Gastrocnemius medialis (tissue), 4 donors: ENCODE measurements around the gene CNTNAP1. TPM values are rescaled to one million over a fixed set of nuclear protein-coding genes. Genes with fewer than 3 reads are reported as not detected.

Experiments used
- ATAC-seq, 2 donors: fragments of 150-250 bp; one replicate each; pipeline ENCODE4 v1.9.1; 2016
- DNase-seq, 2 donors: peaks; one replicate each; pipeline ENCODE4 v3.0.0-alpha.2; 2019
- H3K27ac ChIP-seq, 4 donors: fragments of 200-600 bp; sonication (generic); 1 replicate in 1 of 4; 2 replicates in 3 of 4; pipeline ENCODE4 v1.5.1; 2016 to 2018; ENCODE audit warnings: mild to moderate bottlenecking in 2 of 4, moderate library complexity in 1 of 4
- H3K27me3 ChIP-seq, 3 donors: fragments of 200-600 bp; sonication (generic) in 2 of 3; 1 replicate in 1 of 3; 2 replicates in 2 of 3; pipeline versions ENCODE4 v1.5.1 to v1.6.0; 2016 to 2019; ENCODE audit warnings: mild to moderate bottlenecking in 1 of 3, moderate library complexity in 1 of 3
- H3K36me3 ChIP-seq, 2 donors: fragments of 200-600 bp; sonication (generic) in 1 of 2; one replicate each; pipeline ENCODE4 v1.5.1; 2017 to 2018
- H3K4me1 ChIP-seq, 2 donors: fragments of 200-600 bp; sonication (generic) in 1 of 2; one replicate each; pipeline ENCODE4 v1.5.1; 2016 to 2017; ENCODE audit warnings: mild to moderate bottlenecking in 2 of 2
- H3K4me3 ChIP-seq, 4 donors: fragments of 200-600 bp; sonication (generic) in 3 of 4; 1 replicate in 1 of 4; 2 replicates in 3 of 4; pipeline ENCODE4 v1.5.1; 2016 to 2019; ENCODE audit warnings: mild to moderate bottlenecking in 2 of 4
- H3K9me3 ChIP-seq, 3 donors: fragments of 200-600 bp; sonication (generic) in 2 of 3; 1 replicate in 1 of 3; 2 replicates in 2 of 3; pipeline ENCODE4 v1.5.1; 2016 to 2019
- CTCF ChIP-seq, 5 experiments: fragments of 450-650 bp in 3 of 5; fragments of 200-600 bp in 2 of 5; sonication (generic) in 2 of 5; IDR thresholded peaks in 4 of 5; conservative IDR thresholded peaks in 1 of 5; 1 replicate in 4 of 5; 2 replicates in 1 of 5; pipeline ENCODE4 v1.5.1; 2016 to 2019; ENCODE audit warnings: antibody characterized with exemption in 5 of 5, mild to moderate bottlenecking in 3 of 5, moderate library complexity in 3 of 5
- POLR2A ChIP-seq, 2 donors: fragments of 450-650 bp; IDR thresholded peaks; one replicate each; pipeline ENCODE4 v1.6.1; 2017; ENCODE audit warnings: antibody characterized with exemption in 2 of 2, mild to moderate bottlenecking in 2 of 2, moderate library complexity in 2 of 2
- in situ Hi-C, 4 donors: fragments of 200-750 bp; cut with MboI; loops; one replicate each; pipeline versions ENCODE4 v1.15.0 to v1.8.0; 2017; ENCODE audit warnings: low sequenced_read_pairs in 4 of 4
- intact Hi-C: fragments of 100-400 bp; cut with DNase I; formaldehyde crosslinking; loops from one replicate; pipeline ENCODE4 v1.15.1; 2023; ENCODE audit warnings: low total_unique reads
- total RNA-seq, 4 donors: library from RNA; depleted of rRNA; stranded (reverse); fragments of >200 nt; gene quantifications; one replicate each; pipeline versions ENCODE4 v1.1.0 to v1.2.3, GENCODE V29; 2016

The CNTNAP1 gene
- total RNA-seq, 4 donors from 2014 or later, result 0.22 to 0.41 (median 0.40) TPM

GRCh38 chr17:42677921-42678781, 4.2 kb upstream of the CNTNAP1 start:
- intact Hi-C loops, result loop anchor here (2.0 kb wide), 2 partner anchors 17 to 59 kb away; no protein-coding TSS in a partner anchor
- Histone ChIP-seq H3K4me1 (peaks cover 62 to 74% of the 10 kb centered on the region in 2 donors), H3K9me3 (no peaks in the 10 kb centered on the region), H3K36me3 (peaks cover 0 to 2% of the 10 kb centered on the region in 2 donors), H3K27me3 (no peaks in the 10 kb centered on the region), H3K27ac (peak overlapping the region; percentile 93 to 99 (median 96)), H3K4me3 (peak overlapping the region; percentile 70 to 97 (median 75))
- TF ChIP-seq CTCF (IDR thresholded peaks at IDR 0.05 in 4 of 5, conservative IDR thresholded peaks at IDR 0.05 in 1 of 5), result no peak
- TF ChIP-seq POLR2A (IDR thresholded peaks at IDR 0.05), result peak in 1 of 2 donors; percentile 56
- ATAC-seq, result peak; percentile 42 to 51
- DNase-seq, result peak; percentile 82 to 90
- in situ Hi-C loops, result loop anchor here in 3 of 4 donors (10.0 to 25.0 kb wide), 2 partner anchors 63 to 91 kb away; partner anchors contain the start of gene PSMC3IP (in 2 of the 3)

- H3K36me3 ChIP-seq, result no peaks in the 10 kb centered on the region
- peak in 1 of 2 donors; percentile 61 for DNase-seq
- ATAC-seq, result no peak
- no peaks in the 10 kb centered on the region for H3K9me3 ChIP-seq
- H3K27me3 ChIP-seq, result no peaks in the 10 kb centered on the region
- H3K4me1 ChIP-seq, result peaks cover 60 to 73% of the 10 kb centered on the region in 2 donors
- in situ Hi-C loops (loop anchor here in 3 of 4 donors (10.0 to 25.0 kb wide), 2 partner anchors 64 to 92 kb away; partner anchors contain the start of gene PSMC3IP (in 2 of the 3)), intact Hi-C loops (loop anchor here (1.0 to 2.0 kb wide), 3 partner anchors 18 to 101 kb away; partner anchors contain the start of genes RETREG3 and TUBG1)
- H3K4me3 ChIP-seq, result peak overlapping the region; percentile 70 to 97 (median 75)
- TF ChIP-seq CTCF (IDR thresholded peaks at IDR 0.05 in 4 of 5, conservative IDR thresholded peaks at IDR 0.05 in 1 of 5) (no peak), POLR2A (IDR thresholded peaks at IDR 0.05) (no peak)
- H3K27ac ChIP-seq, result peak overlapping the region; percentile 93 to 99 (median 96)
Measured at GRCh38 chr17:42678951-42679491, 3.3 kb upstream of the CNTNAP1 start.

GRCh38 chr17:42679492-42680330, 2.6 kb upstream of the CNTNAP1 start:
- Histone ChIP-seq H3K9me3 (no peaks in the 10 kb centered on the region), H3K4me1 (peaks cover 59 to 66% of the 10 kb centered on the region in 2 donors), H3K4me3 (peak overlapping the region; percentile 70 to 97 (median 75)), H3K27me3 (no peaks in the 10 kb centered on the region), H3K27ac (peak overlapping the region; percentile 93 to 99 (median 96)), H3K36me3 (no peaks in the 10 kb centered on the region)
- intact Hi-C loops, result loop anchor here (1.0 to 2.0 kb wide), 3 partner anchors 19 to 101 kb away; partner anchors contain the start of genes RETREG3 and TUBG1
- peak; percentile 66 to 83 for DNase-seq
- ATAC-seq, result peak; percentile 22 to 27
- in situ Hi-C loops, result loop anchor here (5.0 to 25.0 kb wide), 4 partner anchors 65 to 102 kb away; partner anchors contain the start of gene PSMC3IP (in 3 of the 4)
- TF ChIP-seq POLR2A (IDR thresholded peaks at IDR 0.05) (no peak), CTCF (IDR thresholded peaks at IDR 0.05 in 4 of 5, conservative IDR thresholded peaks at IDR 0.05 in 1 of 5) (peak; percentile 85 to 98 (median 97))

- in situ Hi-C loops, result loop anchor here (5.0 to 25.0 kb wide), 3 partner anchors 93 to 103 kb away; partner anchors contain the start of gene PSMC3IP (in 3 of the 4)
- ATAC-seq (no peak), DNase-seq (peak in 1 of 2 donors; percentile 61)
- intact Hi-C loops, result no loop called here
- no peaks in the 10 kb centered on the region for H3K9me3 ChIP-seq
- peak overlapping the region; percentile 70 to 97 (median 75) for H3K4me3 ChIP-seq
- peaks cover 57 to 60% of the 10 kb centered on the region in 2 donors for H3K4me1 ChIP-seq
- no peak for TF ChIP-seq CTCF (IDR thresholded peaks at IDR 0.05 in 4 of 5, conservative IDR thresholded peaks at IDR 0.05 in 1 of 5)
- no peak for TF ChIP-seq POLR2A (IDR thresholded peaks at IDR 0.05)
- H3K27me3 ChIP-seq, result no peaks in the 10 kb centered on the region
- H3K27ac ChIP-seq, result peak overlapping the region; percentile 93 to 99 (median 96)
- H3K36me3 ChIP-seq, result no peaks in the 10 kb centered on the region
Measured at GRCh38 chr17:42680331-42680808, 2.0 kb upstream of the CNTNAP1 start.
